K562 (cell line): ENCODE measurements around the gene MVD. TPM values are rescaled to one million over a fixed set of nuclear protein-coding genes. Genes with fewer than 3 reads are reported as not detected.

Experiments
- CBX1 ChIP-seq: sonication (generic); IDR thresholded peaks from 2 replicates; pipeline ENCODE4 v1.6.1; 2016; ENCODE audit warnings: antibody characterized with exemption, low read depth, mild to moderate bottlenecking
- ETV1 ChIP-seq: fragments of 450-650 bp; conservative IDR thresholded peaks from 2 replicates; pipeline ENCODE4 v1.6.1; 2016; ENCODE audit warnings: missing genetic modification characterization, control low read depth, low read depth, missing compliant biosample characterization
- FOXA1 ChIP-seq: fragments of 450-650 bp; IDR thresholded peaks from 2 replicates; pipeline ENCODE4 v1.6.1; 2016; ENCODE audit warnings: mild to moderate bottlenecking, borderline replicate concordance
- JUN ChIP-seq, 2 experiments: sonication (generic) in 1 of 2; formaldehyde crosslinking in 1 of 2; IDR thresholded peaks; 2 replicates each; pipeline versions ENCODE4 v1.6.1 to v1.8.0; 2012 to 2022; ENCODE audit warnings: borderline replicate concordance in 2 of 2, mild to moderate bottlenecking in 2 of 2, improper control_type of control experiment in 1 of 2, low read depth in 1 of 2, low read length in 1 of 2, missing genetic modification reagents in 1 of 2
- L3MBTL2 ChIP-seq: fragments of 450-650 bp; IDR thresholded peaks from 2 replicates; pipeline ENCODE4 v1.6.1; 2016; ENCODE audit warnings: mild to moderate bottlenecking, moderate library complexity
- MTA2 ChIP-seq: fragments of 450-650 bp; IDR thresholded peaks from 2 replicates; pipeline ENCODE4 v1.6.1; 2016; ENCODE audit warnings: low read depth
- POLR2A ChIP-seq: fragments of 450-650 bp; conservative IDR thresholded peaks from 2 replicates; pipeline ENCODE4 v1.6.1; 2016
- PRPF4 ChIP-seq: fragments of 200-400 bp; formaldehyde crosslinking; IDR thresholded peaks from one replicate; pipeline ENCODE4 v1.6.1; 2017; ENCODE audit warnings: low read length, low read depth, mild to moderate bottlenecking; ENCODE audit not compliant: insufficient read depth, poor library complexity, severe bottlenecking
- SIN3B ChIP-seq: fragments of 450-650 bp; IDR thresholded peaks from 2 replicates; pipeline ENCODE4 v1.6.1; 2017; ENCODE audit warnings: low read depth, mild to moderate bottlenecking, moderate library complexity
- YBX1 ChIP-seq: fragments of 450-650 bp; IDR thresholded peaks from 2 replicates; pipeline ENCODE4 v1.7.1; 2016; ENCODE audit warnings: mild to moderate bottlenecking
- ZNF224 ChIP-seq: sonication (generic); formaldehyde crosslinking; IDR thresholded peaks from 2 replicates; pipeline ENCODE4 v1.8.0; 2022; ENCODE audit warnings: mild to moderate bottlenecking, missing genetic modification reagents
- polyA plus RNA-seq, 8 experiments: library from polyadenylated mRNA; depleted of rRNA in 4 of 8; stranded (reverse) in 5 of 8; unstranded in 3 of 8; fragments of >200 nt; fragmentation: Nextera tagmentation in 2 of 8; fragmentation: Illumina TruSeq in 1 of 8; extraction: Ambion mirVana in 2 of 8; extraction: Trizol in 1 of 8; gene quantifications; 2 replicates each; pipeline versions ENCODE4 v1.2.1 to v1.2.3, GENCODE V29; 2011 to 2014; ENCODE audit warnings: inconsistent platforms in 1 of 8, missing spikeins in 1 of 8
- total RNA-seq, 7 experiments: library from RNA; depleted of rRNA in 6 of 7; stranded (reverse); fragments of >200 nt in 6 of 7; fragmentation: Illumina TruSeq in 2 of 7; extraction: Trizol in 2 of 7; gene quantifications; 2 replicates each; pipeline versions ENCODE4 v1.2.1 to v1.2.3, GENCODE V29; 2011 to 2021; ENCODE audit warnings: low replicate concordance in 1 of 7
- TF ChIP-seq, protein P1 (sequence below), 2 experiments: fragments of 450-650 bp; conservative IDR thresholded peaks; 2 replicates each; pipeline ENCODE4 v1.6.1; 2017; ENCODE audit warnings: mild to moderate bottlenecking in 2 of 2, moderate library complexity in 2 of 2
- TF ChIP-seq, protein P2 (sequence below): fragments of 250-450 bp; sonication (Bioruptor Pico); IDR thresholded peaks from 2 replicates; pipeline ENCODE4 v1.8.0; 2021; ENCODE audit warnings: borderline replicate concordance, mild to moderate bottlenecking, moderate library complexity; ENCODE audit not compliant: poor library complexity, severe bottlenecking
- TF ChIP-seq, protein P3 (sequence below), 2 experiments: fragments of 250-450 bp in 1 of 2; fragments of 450-650 bp in 1 of 2; sonication (Bioruptor Pico) in 1 of 2; IDR thresholded peaks; 2 replicates each; pipeline versions ENCODE4 v1.6.1 to v1.8.0; 2016 to 2021; ENCODE audit warnings: mild to moderate bottlenecking in 2 of 2, moderate library complexity in 2 of 2, missing compliant biosample characterization in 1 of 2, missing genetic modification characterization in 1 of 2
- TF ChIP-seq, protein P4 (sequence below): fragments of 250-450 bp; sonication (Bioruptor Pico); IDR thresholded peaks from 2 replicates; pipeline ENCODE4 v1.4.0; 2020; ENCODE audit warnings: mild to moderate bottlenecking, moderate library complexity
- TF ChIP-seq, protein P5 (sequence below): fragments of 450-650 bp; IDR thresholded peaks from 2 replicates; pipeline ENCODE4 v1.6.1; 2017; ENCODE audit warnings: antibody characterized with exemption
- TF ChIP-seq, protein P6 (sequence below): fragments of 250-450 bp; sonication (Bioruptor Pico); IDR thresholded peaks from 2 replicates; pipeline ENCODE4 v1.9.0; 2021; ENCODE audit warnings: mild to moderate bottlenecking, inconsistent platforms

MVD gene
- total and polyA plus RNA-seq, 9 of the 15 experiments (the other 6 are each of a cell fraction or from before 2014, with no cell fraction given), result 12.2 to 141 (median 45.3) TPM

DNA sequence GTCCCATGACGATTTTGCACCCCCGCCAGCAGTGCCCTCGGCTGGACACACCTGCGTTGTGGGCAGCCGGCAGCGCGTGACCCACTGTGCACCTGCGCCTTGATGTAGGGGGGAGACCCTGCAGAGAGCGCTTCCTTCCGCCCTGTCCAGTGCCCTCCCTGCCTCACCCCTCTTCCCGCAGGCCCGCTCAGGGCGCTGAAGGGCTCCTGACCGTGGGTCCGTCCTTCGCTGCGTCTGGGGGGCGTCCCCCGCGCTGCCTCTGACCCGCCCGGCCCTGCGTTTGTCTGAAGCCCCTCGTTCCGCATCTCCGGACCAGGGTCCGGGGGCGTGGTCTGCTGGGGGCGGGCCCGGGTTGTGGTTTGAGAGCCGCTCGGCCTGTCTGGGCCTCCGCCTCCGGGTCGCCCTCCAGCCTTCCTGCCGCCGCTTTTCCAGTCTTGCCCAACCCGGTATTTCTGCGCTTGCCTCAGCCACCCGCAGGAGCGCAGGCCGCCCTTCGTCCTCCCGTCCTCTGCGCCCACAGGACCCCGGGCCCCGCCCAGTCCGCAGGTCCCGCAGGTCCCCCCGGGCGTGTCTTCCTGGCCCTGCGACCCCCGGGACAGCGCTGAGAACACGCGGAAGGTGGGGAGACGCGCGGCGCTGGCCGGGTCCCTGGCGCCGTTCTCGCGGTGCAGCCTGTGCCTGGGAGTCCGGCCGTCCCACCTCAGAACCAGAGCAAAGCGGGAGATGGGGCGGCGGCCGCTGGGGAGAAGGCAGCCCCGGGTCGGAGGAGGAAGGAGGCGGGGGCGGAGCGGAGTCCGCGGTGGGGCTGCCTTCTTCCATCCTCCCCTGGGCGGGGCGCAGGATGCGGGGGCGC is 28.5 kb downstream of the MVD start (continued):
- TF ChIP-seq, protein P1, sequence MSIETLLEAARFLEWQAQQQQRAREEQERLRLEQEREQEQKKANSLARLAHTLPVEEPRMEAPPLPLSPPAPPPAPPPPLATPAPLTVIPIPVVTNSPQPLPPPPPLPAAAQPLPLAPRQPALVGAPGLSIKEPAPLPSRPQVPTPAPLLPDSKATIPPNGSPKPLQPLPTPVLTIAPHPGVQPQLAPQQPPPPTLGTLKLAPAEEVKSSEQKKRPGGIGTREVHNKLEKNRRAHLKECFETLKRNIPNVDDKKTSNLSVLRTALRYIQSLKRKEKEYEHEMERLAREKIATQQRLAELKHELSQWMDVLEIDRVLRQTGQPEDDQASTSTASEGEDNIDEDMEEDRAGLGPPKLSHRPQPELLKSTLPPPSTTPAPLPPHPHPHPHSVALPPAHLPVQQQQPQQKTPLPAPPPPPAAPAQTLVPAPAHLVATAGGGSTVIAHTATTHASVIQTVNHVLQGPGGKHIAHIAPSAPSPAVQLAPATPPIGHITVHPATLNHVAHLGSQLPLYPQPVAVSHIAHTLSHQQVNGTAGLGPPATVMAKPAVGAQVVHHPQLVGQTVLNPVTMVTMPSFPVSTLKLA (conservative IDR thresholded peaks at IDR 0.05), result 0 out of 4 replicates have a peak, but pooled peaks of 1 of the 2 experiments have one; percentile 25
- TF ChIP-seq, protein P2, sequence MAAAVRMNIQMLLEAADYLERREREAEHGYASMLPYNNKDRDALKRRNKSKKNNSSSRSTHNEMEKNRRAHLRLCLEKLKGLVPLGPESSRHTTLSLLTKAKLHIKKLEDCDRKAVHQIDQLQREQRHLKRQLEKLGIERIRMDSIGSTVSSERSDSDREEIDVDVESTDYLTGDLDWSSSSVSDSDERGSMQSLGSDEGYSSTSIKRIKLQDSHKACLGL (CRISPR knock-in tag), result no peak
- TF ChIP-seq PRPF4, result no peak
- TF ChIP-seq, protein P3, sequence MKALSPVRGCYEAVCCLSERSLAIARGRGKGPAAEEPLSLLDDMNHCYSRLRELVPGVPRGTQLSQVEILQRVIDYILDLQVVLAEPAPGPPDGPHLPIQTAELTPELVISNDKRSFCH (CRISPR knock-in tag; IDR thresholded peaks at IDR 0.05), result no peak
- TF ChIP-seq, protein P3 (tag; IDR thresholded peaks at IDR 0.05), result 0 out of 2 replicates have a peak, but pooled peaks have one; percentile 22
- TF ChIP-seq ZNF224 (CRISPR knock-in tag), result no peak
- TF ChIP-seq POLR2A, result no peak
- TF ChIP-seq, protein P4, sequence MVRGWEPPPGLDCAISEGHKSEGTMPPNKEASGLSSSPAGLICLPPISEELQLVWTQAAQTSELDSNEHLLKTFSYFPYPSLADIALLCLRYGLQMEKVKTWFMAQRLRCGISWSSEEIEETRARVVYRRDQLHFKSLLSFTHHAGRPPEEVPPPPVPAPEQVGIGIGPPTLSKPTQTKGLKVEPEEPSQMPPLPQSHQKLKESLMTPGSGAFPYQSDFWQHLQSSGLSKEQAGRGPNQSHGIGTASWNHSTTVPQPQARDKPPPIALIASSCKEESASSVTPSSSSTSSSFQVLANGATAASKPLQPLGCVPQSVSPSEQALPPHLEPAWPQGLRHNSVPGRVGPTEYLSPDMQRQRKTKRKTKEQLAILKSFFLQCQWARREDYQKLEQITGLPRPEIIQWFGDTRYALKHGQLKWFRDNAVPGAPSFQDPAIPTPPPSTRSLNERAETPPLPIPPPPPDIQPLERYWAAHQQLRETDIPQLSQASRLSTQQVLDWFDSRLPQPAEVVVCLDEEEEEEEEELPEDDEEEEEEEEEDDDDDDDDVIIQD (CRISPR knock-in tag), result no peak
- TF ChIP-seq YBX1, result no peak
- TF ChIP-seq MTA2, result no peak
- 0 out of 2 replicates have a peak, but pooled peaks have one; percentile 9 for TF ChIP-seq L3MBTL2
- peak; percentile 37; the same call in 1 of the 2 replicates for TF ChIP-seq SIN3B
- TF ChIP-seq FOXA1, result no peak
- TF ChIP-seq, protein P5, sequence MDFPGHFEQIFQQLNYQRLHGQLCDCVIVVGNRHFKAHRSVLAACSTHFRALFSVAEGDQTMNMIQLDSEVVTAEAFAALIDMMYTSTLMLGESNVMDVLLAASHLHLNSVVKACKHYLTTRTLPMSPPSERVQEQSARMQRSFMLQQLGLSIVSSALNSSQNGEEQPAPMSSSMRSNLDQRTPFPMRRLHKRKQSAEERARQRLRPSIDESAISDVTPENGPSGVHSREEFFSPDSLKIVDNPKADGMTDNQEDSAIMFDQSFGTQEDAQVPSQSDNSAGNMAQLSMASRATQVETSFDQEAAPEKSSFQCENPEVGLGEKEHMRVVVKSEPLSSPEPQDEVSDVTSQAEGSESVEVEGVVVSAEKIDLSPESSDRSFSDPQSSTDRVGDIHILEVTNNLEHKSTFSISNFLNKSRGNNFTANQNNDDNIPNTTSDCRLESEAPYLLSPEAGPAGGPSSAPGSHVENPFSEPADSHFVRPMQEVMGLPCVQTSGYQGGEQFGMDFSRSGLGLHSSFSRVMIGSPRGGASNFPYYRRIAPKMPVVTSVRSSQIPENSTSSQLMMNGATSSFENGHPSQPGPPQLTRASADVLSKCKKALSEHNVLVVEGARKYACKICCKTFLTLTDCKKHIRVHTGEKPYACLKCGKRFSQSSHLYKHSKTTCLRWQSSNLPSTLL, result no peak
- TF ChIP-seq CBX1, result no peak; the same call in 1 of the 2 replicates
- TF ChIP-seq JUN (IDR thresholded peaks at IDR 0.05; ENCODE audit: borderline replicate concordance, low read depth, low read length), result peak; percentile 3; the same call in 1 of the 2 replicates
- TF ChIP-seq JUN (CRISPR knock-in tag; IDR thresholded peaks at IDR 0.05; ENCODE audit: borderline replicate concordance), result no peak
- TF ChIP-seq ETV1 (tag), result no peak
- TF ChIP-seq, protein P6, sequence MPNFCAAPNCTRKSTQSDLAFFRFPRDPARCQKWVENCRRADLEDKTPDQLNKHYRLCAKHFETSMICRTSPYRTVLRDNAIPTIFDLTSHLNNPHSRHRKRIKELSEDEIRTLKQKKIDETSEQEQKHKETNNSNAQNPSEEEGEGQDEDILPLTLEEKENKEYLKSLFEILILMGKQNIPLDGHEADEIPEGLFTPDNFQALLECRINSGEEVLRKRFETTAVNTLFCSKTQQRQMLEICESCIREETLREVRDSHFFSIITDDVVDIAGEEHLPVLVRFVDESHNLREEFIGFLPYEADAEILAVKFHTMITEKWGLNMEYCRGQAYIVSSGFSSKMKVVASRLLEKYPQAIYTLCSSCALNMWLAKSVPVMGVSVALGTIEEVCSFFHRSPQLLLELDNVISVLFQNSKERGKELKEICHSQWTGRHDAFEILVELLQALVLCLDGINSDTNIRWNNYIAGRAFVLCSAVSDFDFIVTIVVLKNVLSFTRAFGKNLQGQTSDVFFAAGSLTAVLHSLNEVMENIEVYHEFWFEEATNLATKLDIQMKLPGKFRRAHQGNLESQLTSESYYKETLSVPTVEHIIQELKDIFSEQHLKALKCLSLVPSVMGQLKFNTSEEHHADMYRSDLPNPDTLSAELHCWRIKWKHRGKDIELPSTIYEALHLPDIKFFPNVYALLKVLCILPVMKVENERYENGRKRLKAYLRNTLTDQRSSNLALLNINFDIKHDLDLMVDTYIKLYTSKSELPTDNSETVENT (CRISPR knock-in tag), result no peak
